ENCODE results near the gene DYNLRB1.

GRCh38 chr20:34561661-34562060 lies 45.4 kb downstream of the DYNLRB1 start:
- TF ChIP-seq CTCF (conservative IDR thresholded peaks at IDR 0.05) (no peak), ZFX (IDR thresholded peaks at IDR 0.05) (no peak)

All from C4-2B (cell line).